Measurements from ENCODE around the gene TAS2R3. TPM values are rescaled to one million over a fixed set of nuclear protein-coding genes. Genes with fewer than 3 reads are reported as not detected.

Gene TAS2R3
- total and polyA plus RNA-seq, 9 of the 15 experiments (the other 6 are each of a cell fraction or from before 2014, with no cell fraction given), result 0.37 to 1.9 (median 1.2) TPM; not detected in 2

GRCh38 chr7:141737836-141738591, 25.9 kb upstream of the TAS2R3 start, which contains the start of gene SSBP1 (continued):
- no peak for TF ChIP-seq MBD1 (CRISPR knock-in tag; IDR thresholded peaks at IDR 0.05)
- TF ChIP-seq SOX6 (IDR thresholded peaks at IDR 0.05), result peak; percentile 83
- TF ChIP-seq MCM5 (IDR thresholded peaks at IDR 0.05; ENCODE audit: low read depth), result no peak
- no peak for TF ChIP-seq BRF1 (IDR thresholded peaks at IDR 0.05; ENCODE audit: borderline replicate concordance, extremely low read depth, insufficient read length)
- TF ChIP-seq, protein P1, sequence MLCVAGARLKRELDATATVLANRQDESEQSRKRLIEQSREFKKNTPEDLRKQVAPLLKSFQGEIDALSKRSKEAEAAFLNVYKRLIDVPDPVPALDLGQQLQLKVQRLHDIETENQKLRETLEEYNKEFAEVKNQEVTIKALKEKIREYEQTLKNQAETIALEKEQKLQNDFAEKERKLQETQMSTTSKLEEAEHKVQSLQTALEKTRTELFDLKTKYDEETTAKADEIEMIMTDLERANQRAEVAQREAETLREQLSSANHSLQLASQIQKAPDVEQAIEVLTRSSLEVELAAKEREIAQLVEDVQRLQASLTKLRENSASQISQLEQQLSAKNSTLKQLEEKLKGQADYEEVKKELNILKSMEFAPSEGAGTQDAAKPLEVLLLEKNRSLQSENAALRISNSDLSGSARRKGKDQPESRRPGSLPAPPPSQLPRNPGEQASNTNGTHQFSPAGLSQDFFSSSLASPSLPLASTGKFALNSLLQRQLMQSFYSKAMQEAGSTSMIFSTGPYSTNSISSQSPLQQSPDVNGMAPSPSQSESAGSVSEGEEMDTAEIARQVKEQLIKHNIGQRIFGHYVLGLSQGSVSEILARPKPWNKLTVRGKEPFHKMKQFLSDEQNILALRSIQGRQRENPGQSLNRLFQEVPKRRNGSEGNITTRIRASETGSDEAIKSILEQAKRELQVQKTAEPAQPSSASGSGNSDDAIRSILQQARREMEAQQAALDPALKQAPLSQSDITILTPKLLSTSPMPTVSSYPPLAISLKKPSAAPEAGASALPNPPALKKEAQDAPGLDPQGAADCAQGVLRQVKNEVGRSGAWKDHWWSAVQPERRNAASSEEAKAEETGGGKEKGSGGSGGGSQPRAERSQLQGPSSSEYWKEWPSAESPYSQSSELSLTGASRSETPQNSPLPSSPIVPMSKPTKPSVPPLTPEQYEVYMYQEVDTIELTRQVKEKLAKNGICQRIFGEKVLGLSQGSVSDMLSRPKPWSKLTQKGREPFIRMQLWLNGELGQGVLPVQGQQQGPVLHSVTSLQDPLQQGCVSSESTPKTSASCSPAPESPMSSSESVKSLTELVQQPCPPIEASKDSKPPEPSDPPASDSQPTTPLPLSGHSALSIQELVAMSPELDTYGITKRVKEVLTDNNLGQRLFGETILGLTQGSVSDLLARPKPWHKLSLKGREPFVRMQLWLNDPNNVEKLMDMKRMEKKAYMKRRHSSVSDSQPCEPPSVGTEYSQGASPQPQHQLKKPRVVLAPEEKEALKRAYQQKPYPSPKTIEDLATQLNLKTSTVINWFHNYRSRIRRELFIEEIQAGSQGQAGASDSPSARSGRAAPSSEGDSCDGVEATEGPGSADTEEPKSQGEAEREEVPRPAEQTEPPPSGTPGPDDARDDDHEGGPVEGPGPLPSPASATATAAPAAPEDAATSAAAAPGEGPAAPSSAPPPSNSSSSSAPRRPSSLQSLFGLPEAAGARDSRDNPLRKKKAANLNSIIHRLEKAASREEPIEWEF (CRISPR knock-in tag; IDR thresholded peaks at IDR 0.05), result 0 out of 2 replicates have a peak, but pooled peaks have one; percentile 33
- TF ChIP-seq NBN (IDR thresholded peaks at IDR 0.05; ENCODE audit: low read depth), result peak; percentile 97
- TF ChIP-seq JUND (IDR thresholded peaks at IDR 0.05; ENCODE audit: borderline replicate concordance, low read depth, low read length), result peak; percentile 90
- TF ChIP-seq JUND (tag; IDR thresholded peaks at IDR 0.05; ENCODE audit: borderline replicate concordance, low read depth, low read length), result peak; percentile 75; the same call in 1 of the 3 replicates
- TF ChIP-seq BRD9 (IDR thresholded peaks at IDR 0.05; ENCODE audit: low read depth, partially characterized antibody), result peak; percentile 92
- peak; percentile 99 for TF ChIP-seq NCOA1 (IDR thresholded peaks at IDR 0.05; ENCODE audit: low read depth)
- no peak for TF ChIP-seq FOXO4 (CRISPR knock-in tag; IDR thresholded peaks at IDR 0.05)
- TF ChIP-seq ZBTB5 (IDR thresholded peaks at IDR 0.05), result no peak
- peak; percentile 75 for TF ChIP-seq ASH1L (IDR thresholded peaks at IDR 0.05; ENCODE audit: borderline replicate concordance, low read depth, partially characterized antibody)
- 0 out of 2 replicates have a peak, but pooled peaks have one; percentile 44 for TF ChIP-seq MECOM (CRISPR knock-in tag; IDR thresholded peaks at IDR 0.05)
- TF ChIP-seq PHF8 (IDR thresholded peaks at IDR 0.05; ENCODE audit: borderline replicate concordance, low read length), result peak; percentile 100
